Keratinocyte (primary cell): ENCODE results near the gene TIPRL.

Experiments
- CTCF ChIP-seq, 3 experiments: IDR thresholded peaks in 1 of 3; conservative IDR thresholded peaks in 1 of 3; optimal IDR thresholded peaks in 1 of 3; 2 replicates in 2 of 3; 3 replicates in 1 of 3; pipeline versions ENCODE3 to v1.5.1; 2011; ENCODE audit warnings: low read length in 3 of 3, mild to moderate bottlenecking in 3 of 3, moderate library complexity in 2 of 3, control low read depth in 1 of 3, inconsistent platforms in 1 of 3; ENCODE audit not compliant: insufficient read depth in 2 of 3; ENCODE audit errors: extremely low read depth in 1 of 3
- EZH2 ChIP-seq: IDR thresholded peaks from one replicate; pipeline ENCODE4 v1.6.1; 2012; ENCODE audit warnings: inconsistent platforms, mild to moderate bottlenecking, low read length, moderate library complexity

- TF ChIP-seq CTCF (optimal IDR thresholded peaks at IDR 0.05 in 1 of 3, IDR thresholded peaks at IDR 0.05 in 1 of 3, conservative IDR thresholded peaks at IDR 0.05 in 1 of 3; ENCODE audit: extremely low read depth in 1 of 3, insufficient read depth in 2 of 3, low read length in 3 of 3), result no peak
- no peak for TF ChIP-seq EZH2
Observed at GRCh38 chr1:168230709-168231108, 51.9 kb downstream of the TIPRL start.
